HepG2 (cell line): ENCODE measurements around the gene RBM45. TPM values are rescaled to one million over a fixed set of nuclear protein-coding genes. Genes with fewer than 3 reads are reported as not detected.

ENCODE experiments used
- ARNT ChIP-seq: fragments of 450-650 bp; IDR thresholded peaks from 2 replicates; pipeline ENCODE4 v1.6.1; 2017
- KAT2B ChIP-seq: fragments of 150-350 bp; IDR thresholded peaks from 2 replicates; pipeline ENCODE4 v1.6.1; 2014; ENCODE audit warnings: low read depth, low read length, borderline replicate concordance
- MAFF ChIP-seq: IDR thresholded peaks from 2 replicates; pipeline ENCODE4 v1.6.1; 2011; ENCODE audit warnings: low read depth, low read length, improper control_type of control experiment
- MAFG ChIP-seq: sonication (generic); formaldehyde crosslinking; IDR thresholded peaks from 2 replicates; pipeline ENCODE4 v1.5.1; 2020; ENCODE audit warnings: mild to moderate bottlenecking, missing genetic modification reagents
- PHB2 ChIP-seq: fragments of 450-650 bp; IDR thresholded peaks from 2 replicates; pipeline ENCODE4 v1.6.1; 2018; ENCODE audit not compliant: partially characterized antibody
- RARG ChIP-seq: sonication (generic); formaldehyde crosslinking; IDR thresholded peaks from 2 replicates; pipeline ENCODE4 v1.4.0; 2020; ENCODE audit warnings: low read depth, mild to moderate bottlenecking, missing genetic modification reagents
- RNF2 ChIP-seq: fragments of 450-650 bp; conservative IDR thresholded peaks from 2 replicates; pipeline ENCODE4 v1.6.1; 2016; ENCODE audit warnings: low read depth
- SP4 ChIP-seq: sonication (generic); formaldehyde crosslinking; IDR thresholded peaks from 2 replicates; pipeline ENCODE4 v1.8.1; 2023; ENCODE audit warnings: mild to moderate bottlenecking, missing genetic modification reagents
- ZNF552 ChIP-seq: sonication (generic); formaldehyde crosslinking; IDR thresholded peaks from 2 replicates; pipeline ENCODE4 v1.9.0; 2022; ENCODE audit warnings: missing genetic modification reagents, mild to moderate bottlenecking, borderline replicate concordance
- ZNF749 ChIP-seq: sonication (generic); formaldehyde crosslinking; IDR thresholded peaks from 2 replicates; pipeline ENCODE4 v1.8.0; 2022; ENCODE audit warnings: mild to moderate bottlenecking, missing genetic modification reagents, moderate library complexity, borderline replicate concordance
- ZNF780A ChIP-seq: sonication (generic); formaldehyde crosslinking; IDR thresholded peaks from 2 replicates; pipeline ENCODE4 v1.8.0; 2022; ENCODE audit warnings: mild to moderate bottlenecking, missing genetic modification reagents, moderate library complexity
- ZSCAN12 ChIP-seq: sonication (generic); formaldehyde crosslinking; IDR thresholded peaks from 2 replicates; pipeline ENCODE4 v1.9.0; 2021; ENCODE audit warnings: mild to moderate bottlenecking, missing genetic modification reagents
- polyA plus RNA-seq, 8 experiments: library from polyadenylated mRNA; depleted of rRNA in 3 of 8; stranded (reverse) in 7 of 8; unstranded in 1 of 8; fragments of >200 nt; fragmentation: Illumina TruSeq in 4 of 8; extraction: Trizol in 4 of 8; gene quantifications; 2 replicates each; pipeline versions ENCODE4 v1.2.1 to v1.2.3, GENCODE V29; 2011 to 2016; ENCODE audit warnings: low read depth in 4 of 8, missing spikeins in 1 of 8, mixed read lengths in 1 of 8; ENCODE audit not compliant: insufficient read depth in 1 of 8
- total RNA-seq, 5 experiments: library from RNA; depleted of rRNA; stranded (reverse); fragments of >200 nt; fragmentation: Illumina TruSeq; extraction: Trizol; gene quantifications; 2 replicates each; pipeline ENCODE4 v1.2.3, GENCODE V29; 2016; ENCODE audit warnings: low read depth in 1 of 5
- TF ChIP-seq, protein P1 (sequence below): sonication (generic); formaldehyde crosslinking; IDR thresholded peaks from 2 replicates; pipeline ENCODE4 v1.4.0; 2020; ENCODE audit warnings: missing genetic modification reagents, low read depth, mild to moderate bottlenecking, borderline replicate concordance
- TF ChIP-seq, protein P2 (sequence below): sonication (generic); formaldehyde crosslinking; IDR thresholded peaks from 2 replicates; pipeline ENCODE4 v1.5.0; 2020; ENCODE audit warnings: mild to moderate bottlenecking, missing genetic modification reagents, borderline replicate concordance
- TF ChIP-seq, protein P3 (sequence below): sonication (generic); formaldehyde crosslinking; conservative IDR thresholded peaks from 2 replicates; pipeline ENCODE4 v1.4.0; 2020; ENCODE audit warnings: missing genetic modification reagents
- TF ChIP-seq, protein P4 (sequence below): sonication (generic); formaldehyde crosslinking; IDR thresholded peaks from 2 replicates; pipeline ENCODE4 v1.8.0; 2022; ENCODE audit warnings: mild to moderate bottlenecking, missing genetic modification reagents
- TF ChIP-seq, protein P5 (sequence below): IDR thresholded peaks from 2 replicates; pipeline ENCODE4 v1.6.1; 2016; ENCODE audit warnings: missing biosample characterization, missing genetic modification reagents, low read depth

Gene RBM45
- total and polyA plus RNA-seq, 2 of the 13 experiments (the other 11 are each of a cell fraction or from before 2014, with no cell fraction given): 5.7 to 25.2 TPM

DNA sequence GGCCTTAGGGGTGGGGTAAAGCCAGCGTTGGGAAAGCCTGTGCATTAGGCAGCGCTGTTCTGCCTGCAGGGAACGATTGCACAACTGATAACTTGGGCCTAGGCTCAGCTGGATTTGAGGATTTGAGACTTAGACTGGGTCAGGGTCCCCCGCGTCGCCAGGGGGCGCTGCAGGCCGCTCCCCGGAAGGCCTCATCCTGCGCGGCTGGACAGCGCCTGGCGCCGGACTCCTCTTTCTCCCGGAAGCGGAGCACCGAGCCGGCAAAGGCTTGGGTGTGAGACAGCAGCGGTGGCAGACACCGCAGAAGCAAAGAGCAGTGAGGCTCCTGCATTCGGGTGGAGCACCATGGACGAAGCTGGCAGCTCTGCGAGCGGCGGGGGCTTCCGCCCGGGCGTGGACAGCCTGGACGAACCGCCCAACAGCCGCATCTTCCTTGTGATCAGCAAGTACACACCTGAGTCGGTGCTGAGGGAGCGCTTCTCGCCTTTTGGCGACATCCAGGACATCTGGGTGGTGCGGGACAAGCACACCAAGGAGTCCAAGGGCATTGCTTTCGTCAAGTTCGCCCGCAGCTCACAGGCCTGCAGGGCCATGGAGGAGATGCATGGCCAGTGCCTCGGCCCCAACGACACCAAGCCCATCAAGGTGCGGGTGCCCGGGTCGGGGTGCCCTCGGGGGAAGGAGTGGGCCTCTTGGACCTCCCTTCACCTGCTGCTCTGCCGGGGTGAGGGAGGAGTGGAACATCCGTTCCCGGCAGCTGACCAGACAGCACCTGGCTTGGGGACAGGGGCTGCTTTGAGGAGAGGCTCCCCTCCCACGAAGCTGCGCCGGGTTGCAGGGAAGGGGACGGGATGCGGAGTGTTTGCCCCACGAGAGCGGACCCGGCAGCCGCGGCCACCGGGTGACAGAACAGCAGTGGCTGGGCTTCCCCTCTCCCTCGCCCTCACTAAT is at the start of gene RBM45 (continued):
- TF ChIP-seq, protein P1, sequence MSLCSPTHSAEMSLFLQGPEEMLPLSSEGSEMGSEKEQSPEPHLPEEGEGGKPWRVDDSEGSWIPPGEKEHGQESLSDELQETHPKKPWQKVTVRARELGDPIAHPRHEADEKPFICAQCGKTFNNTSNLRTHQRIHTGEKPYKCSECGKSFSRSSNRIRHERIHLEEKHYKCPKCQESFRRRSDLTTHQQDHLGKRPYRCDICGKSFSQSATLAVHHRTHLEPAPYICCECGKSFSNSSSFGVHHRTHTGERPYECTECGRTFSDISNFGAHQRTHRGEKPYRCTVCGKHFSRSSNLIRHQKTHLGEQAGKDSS: peak; percentile 98; the same call in 1 of the 2 replicates
- TF ChIP-seq ZNF552 (CRISPR knock-in tag) (peak; percentile 74), RARG (CRISPR knock-in tag) (no peak), RNF2 (peak; percentile 77), SP4 (CRISPR knock-in tag) (peak; percentile 83), ZNF749 (CRISPR knock-in tag) (peak; percentile 70; the same call in 1 of the 2 replicates), MAFF (peak; percentile 12; the same call in 1 of the 2 replicates), ZSCAN12 (CRISPR knock-in tag) (peak; percentile 52; the same call in 1 of the 2 replicates), KAT2B (no peak), MAFG (CRISPR knock-in tag) (no peak), ZNF780A (CRISPR knock-in tag) (peak; percentile 93), ARNT (no peak), PHB2 (no peak)
- TF ChIP-seq, protein P2, sequence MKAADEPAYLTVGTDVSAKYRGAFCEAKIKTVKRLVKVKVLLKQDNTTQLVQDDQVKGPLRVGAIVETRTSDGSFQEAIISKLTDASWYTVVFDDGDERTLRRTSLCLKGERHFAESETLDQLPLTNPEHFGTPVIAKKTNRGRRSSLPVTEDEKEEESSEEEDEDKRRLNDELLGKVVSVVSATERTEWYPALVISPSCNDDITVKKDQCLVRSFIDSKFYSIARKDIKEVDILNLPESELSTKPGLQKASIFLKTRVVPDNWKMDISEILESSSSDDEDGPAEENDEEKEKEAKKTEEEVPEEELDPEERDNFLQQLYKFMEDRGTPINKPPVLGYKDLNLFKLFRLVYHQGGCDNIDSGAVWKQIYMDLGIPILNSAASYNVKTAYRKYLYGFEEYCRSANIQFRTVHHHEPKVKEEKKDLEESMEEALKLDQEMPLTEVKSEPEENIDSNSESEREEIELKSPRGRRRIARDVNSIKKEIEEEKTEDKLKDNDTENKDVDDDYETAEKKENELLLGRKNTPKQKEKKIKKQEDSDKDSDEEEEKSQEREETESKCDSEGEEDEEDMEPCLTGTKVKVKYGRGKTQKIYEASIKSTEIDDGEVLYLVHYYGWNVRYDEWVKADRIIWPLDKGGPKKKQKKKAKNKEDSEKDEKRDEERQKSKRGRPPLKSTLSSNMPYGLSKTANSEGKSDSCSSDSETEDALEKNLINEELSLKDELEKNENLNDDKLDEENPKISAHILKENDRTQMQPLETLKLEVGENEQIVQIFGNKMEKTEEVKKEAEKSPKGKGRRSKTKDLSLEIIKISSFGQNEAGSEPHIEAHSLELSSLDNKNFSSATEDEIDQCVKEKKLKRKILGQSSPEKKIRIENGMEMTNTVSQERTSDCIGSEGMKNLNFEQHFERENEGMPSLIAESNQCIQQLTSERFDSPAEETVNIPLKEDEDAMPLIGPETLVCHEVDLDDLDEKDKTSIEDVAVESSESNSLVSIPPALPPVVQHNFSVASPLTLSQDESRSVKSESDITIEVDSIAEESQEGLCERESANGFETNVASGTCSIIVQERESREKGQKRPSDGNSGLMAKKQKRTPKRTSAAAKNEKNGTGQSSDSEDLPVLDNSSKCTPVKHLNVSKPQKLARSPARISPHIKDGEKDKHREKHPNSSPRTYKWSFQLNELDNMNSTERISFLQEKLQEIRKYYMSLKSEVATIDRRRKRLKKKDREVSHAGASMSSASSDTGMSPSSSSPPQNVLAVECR (CRISPR knock-in tag): peak; percentile 99
- TF ChIP-seq, protein P3, sequence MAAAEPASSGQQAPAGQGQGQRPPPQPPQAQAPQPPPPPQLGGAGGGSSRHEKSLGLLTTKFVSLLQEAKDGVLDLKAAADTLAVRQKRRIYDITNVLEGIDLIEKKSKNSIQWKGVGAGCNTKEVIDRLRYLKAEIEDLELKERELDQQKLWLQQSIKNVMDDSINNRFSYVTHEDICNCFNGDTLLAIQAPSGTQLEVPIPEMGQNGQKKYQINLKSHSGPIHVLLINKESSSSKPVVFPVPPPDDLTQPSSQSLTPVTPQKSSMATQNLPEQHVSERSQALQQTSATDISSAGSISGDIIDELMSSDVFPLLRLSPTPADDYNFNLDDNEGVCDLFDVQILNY (CRISPR knock-in tag): no peak
- TF ChIP-seq, protein P4, sequence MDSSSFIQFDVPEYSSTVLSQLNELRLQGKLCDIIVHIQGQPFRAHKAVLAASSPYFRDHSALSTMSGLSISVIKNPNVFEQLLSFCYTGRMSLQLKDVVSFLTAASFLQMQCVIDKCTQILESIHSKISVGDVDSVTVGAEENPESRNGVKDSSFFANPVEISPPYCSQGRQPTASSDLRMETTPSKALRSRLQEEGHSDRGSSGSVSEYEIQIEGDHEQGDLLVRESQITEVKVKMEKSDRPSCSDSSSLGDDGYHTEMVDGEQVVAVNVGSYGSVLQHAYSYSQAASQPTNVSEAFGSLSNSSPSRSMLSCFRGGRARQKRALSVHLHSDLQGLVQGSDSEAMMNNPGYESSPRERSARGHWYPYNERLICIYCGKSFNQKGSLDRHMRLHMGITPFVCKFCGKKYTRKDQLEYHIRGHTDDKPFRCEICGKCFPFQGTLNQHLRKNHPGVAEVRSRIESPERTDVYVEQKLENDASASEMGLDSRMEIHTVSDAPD: peak; percentile 94; the same call in 1 of the 2 replicates
- TF ChIP-seq, protein P5, sequence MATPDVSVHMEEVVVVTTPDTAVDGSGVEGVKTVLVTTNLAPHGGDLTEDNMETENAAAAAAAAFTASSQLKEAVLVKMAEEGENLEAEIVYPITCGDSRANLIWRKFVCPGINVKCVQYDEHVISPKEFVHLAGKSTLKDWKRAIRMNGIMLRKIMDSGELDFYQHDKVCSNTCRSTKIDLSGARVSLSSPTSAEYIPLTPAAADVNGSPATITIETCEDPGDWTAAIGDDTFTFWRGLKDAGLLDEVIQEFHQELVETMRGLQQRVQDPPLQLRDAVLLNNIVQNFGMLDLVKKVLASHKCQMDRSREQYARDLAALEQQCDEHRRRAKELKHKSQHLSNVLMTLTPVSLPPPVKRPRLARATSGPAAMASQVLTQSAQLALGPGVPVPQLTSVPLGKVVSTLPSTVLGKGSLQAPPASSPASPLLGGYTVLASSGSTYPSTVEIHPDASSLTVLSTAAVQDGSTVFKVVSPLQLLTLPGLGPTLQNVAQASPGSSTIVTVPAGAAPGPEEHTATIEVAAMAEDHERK: peak; percentile 63; the same call in 1 of the 2 replicates
